Measurements from ENCODE around the gene IZUMO1R. TPM values are rescaled to one million over a fixed set of nuclear protein-coding genes. Genes with fewer than 3 reads are reported as not detected.

Gene IZUMO1R
- total RNA-seq, 1 experiment from 2014 or later, result not detected

DNA sequence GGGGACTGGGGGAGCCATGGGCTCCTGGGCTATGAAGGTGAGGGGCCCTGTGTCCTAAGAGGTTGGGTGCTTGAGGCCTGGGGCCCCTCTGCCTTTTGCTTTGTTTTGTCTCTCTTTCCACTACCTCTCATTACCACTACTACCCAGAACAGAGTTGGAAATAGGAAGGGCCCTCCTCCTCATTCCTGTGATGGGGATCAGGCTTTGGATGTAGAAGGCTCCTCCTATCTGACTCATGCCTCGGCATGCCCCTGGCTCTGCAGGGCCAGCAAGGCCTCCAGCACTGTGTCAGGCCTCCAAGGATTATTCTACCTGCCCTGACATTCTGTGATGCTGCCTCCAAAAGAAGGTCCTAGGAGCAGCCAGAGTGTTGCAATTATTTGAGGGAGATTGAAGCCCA lies 766 bp downstream of the IZUMO1R start:
- Histone ChIP-seq H3K23ac (ENCODE audit: insufficient read length, low read depth, low read length) (no peak overlapping the region), H3K27me3 (ENCODE audit: insufficient read depth, low read length) (no peaks in the 10 kb centered on the region), H3K27ac (ENCODE audit: insufficient read length, low read depth, low read length) (no peak overlapping the region), H2BK12ac (ENCODE audit: insufficient read length, low read depth, low read length) (no peak overlapping the region), H3K9ac (ENCODE audit: extremely low read depth, insufficient read length, low read length) (no peak overlapping the region), H3K4ac (ENCODE audit: low read depth, low read length) (no peak overlapping the region), H2AFZ (ENCODE audit: low read length) (no peak overlapping the region), H4K20me1 (ENCODE audit: control insufficient read depth, insufficient read depth, insufficient read length) (no peaks in the 10 kb centered on the region), H2BK5ac (ENCODE audit: insufficient read length, low read length) (no peak overlapping the region), H3K14ac (ENCODE audit: insufficient read depth, low read length) (no peak overlapping the region; the same call in 1 of the 2 replicates), H2BK120ac (ENCODE audit: low read depth, low read length, poor library complexity, severe bottlenecking) (no peak overlapping the region), H2BK15ac (ENCODE audit: low read depth, low read length) (no peak overlapping the region), H3T11ph (ENCODE audit: low read length) (no peak overlapping the region), H4K5ac (ENCODE audit: insufficient read length, low read depth, low read length) (no peak overlapping the region), H3K4me1 (ENCODE audit: insufficient read depth, low read length) (peaks cover 2% of the 10 kb centered on the region; the same call in 1 of the 2 replicates), H2AK5ac (ENCODE audit: insufficient read length, low read length) (no peak overlapping the region), H3K9me3 (ENCODE audit: control insufficient read depth, low read depth, low read length) (no peaks in the 10 kb centered on the region), H3K18ac (ENCODE audit: insufficient read length, low read depth, low read length) (no peak overlapping the region), H4K8ac (replicated peaks; ENCODE audit: insufficient read length, low read depth, low read length) (no peak overlapping the region), H3K4me2 (ENCODE audit: insufficient read depth, insufficient read length, low read length) (no peak overlapping the region), H3K56ac (ENCODE audit: insufficient read length, low read depth, low read length) (no peak overlapping the region), H3K79me2 (ENCODE audit: insufficient read depth, low read length) (no peaks in the 10 kb centered on the region), H4K91ac (ENCODE audit: insufficient read length, low read depth, low read length) (no peak overlapping the region), H2BK20ac (ENCODE audit: low read depth, low read length, poor library complexity, severe bottlenecking) (no peak overlapping the region), H3K79me1 (ENCODE audit: insufficient read depth, low read depth, low read length, poor library complexity, severe bottlenecking) (no peaks in the 10 kb centered on the region), H3K23me2 (ENCODE audit: insufficient read length, low read depth, low read length, poor library complexity, severe bottlenecking) (no peaks in the 10 kb centered on the region)
- peaks cover 18 to 22% of the 10 kb centered on the region in 2 experiments for H3K4me1 Mint-ChIP-seq
- H3K36me3 Mint-ChIP-seq (ENCODE audit: insufficient read depth in 1 of 3, low read depth in 3 of 3), result no peaks in the 10 kb centered on the region
- WGBS (ENCODE audit: extremely low coverage, insufficient read length, low lambda C conversion rate), result no CpG with 5 or more reads among the region's 1 CpG
- H3K27ac Mint-ChIP-seq, result peak overlapping the region in 2 of 3 experiments; percentile 14 to 29; a peak in 1 of 7 replicates
- no peaks in the 10 kb centered on the region; the same call in 1 of the 2 replicates for H3K27me3 Mint-ChIP-seq (ENCODE audit: low read depth)
- TF ChIP-seq, protein P1, sequence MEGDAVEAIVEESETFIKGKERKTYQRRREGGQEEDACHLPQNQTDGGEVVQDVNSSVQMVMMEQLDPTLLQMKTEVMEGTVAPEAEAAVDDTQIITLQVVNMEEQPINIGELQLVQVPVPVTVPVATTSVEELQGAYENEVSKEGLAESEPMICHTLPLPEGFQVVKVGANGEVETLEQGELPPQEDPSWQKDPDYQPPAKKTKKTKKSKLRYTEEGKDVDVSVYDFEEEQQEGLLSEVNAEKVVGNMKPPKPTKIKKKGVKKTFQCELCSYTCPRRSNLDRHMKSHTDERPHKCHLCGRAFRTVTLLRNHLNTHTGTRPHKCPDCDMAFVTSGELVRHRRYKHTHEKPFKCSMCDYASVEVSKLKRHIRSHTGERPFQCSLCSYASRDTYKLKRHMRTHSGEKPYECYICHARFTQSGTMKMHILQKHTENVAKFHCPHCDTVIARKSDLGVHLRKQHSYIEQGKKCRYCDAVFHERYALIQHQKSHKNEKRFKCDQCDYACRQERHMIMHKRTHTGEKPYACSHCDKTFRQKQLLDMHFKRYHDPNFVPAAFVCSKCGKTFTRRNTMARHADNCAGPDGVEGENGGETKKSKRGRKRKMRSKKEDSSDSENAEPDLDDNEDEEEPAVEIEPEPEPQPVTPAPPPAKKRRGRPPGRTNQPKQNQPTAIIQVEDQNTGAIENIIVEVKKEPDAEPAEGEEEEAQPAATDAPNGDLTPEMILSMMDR (conservative IDR thresholded peaks at IDR 0.05), result no peak
- no peak for DNase-seq
- H3K9me3 Mint-ChIP-seq, result no peaks in the 10 kb centered on the region
- H3K4me3 Mint-ChIP-seq, result no peak overlapping the region

Data from H9 (cell line).